Suprapubic skin (tissue), 3 donors: ENCODE results near the gene KIAA0753.

Source experiments
- POLR2A ChIP-seq, 2 donors: fragments of 450-650 bp; IDR thresholded peaks; one replicate each; pipeline ENCODE4 v1.6.1; 2017; ENCODE audit warnings: antibody characterized with exemption in 2 of 2, mild to moderate bottlenecking in 2 of 2, moderate library complexity in 2 of 2
- TF ChIP-seq, protein P1 (sequence below), 2 donors: fragments of 200-600 bp in 1 of 2; fragments of 450-650 bp in 1 of 2; sonication (generic) in 1 of 2; IDR thresholded peaks; one replicate each; pipeline ENCODE4 v1.5.1; 2016 to 2019; ENCODE audit warnings: antibody characterized with exemption in 2 of 2, mild to moderate bottlenecking in 1 of 2, moderate library complexity in 1 of 2

DNA sequence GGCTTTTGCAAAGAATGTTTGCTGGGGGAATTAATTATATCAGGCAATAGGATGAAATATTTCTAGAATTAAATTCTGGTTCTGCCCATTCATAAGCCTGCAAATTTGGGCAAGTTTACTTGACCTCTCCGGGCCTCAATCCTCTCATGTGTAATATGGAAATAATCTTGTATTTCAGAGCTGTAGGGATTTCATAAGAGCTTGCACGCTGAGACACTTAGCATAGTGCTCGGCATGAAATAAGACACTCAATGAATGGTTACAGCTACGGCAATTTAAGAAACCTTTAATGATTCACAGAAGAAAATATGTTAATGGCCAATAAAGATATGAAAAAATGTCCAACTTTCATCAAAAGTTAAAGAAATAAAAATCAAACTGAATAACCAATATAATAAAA is 43.6 kb downstream of the KIAA0753 start:
- TF ChIP-seq, protein P1, sequence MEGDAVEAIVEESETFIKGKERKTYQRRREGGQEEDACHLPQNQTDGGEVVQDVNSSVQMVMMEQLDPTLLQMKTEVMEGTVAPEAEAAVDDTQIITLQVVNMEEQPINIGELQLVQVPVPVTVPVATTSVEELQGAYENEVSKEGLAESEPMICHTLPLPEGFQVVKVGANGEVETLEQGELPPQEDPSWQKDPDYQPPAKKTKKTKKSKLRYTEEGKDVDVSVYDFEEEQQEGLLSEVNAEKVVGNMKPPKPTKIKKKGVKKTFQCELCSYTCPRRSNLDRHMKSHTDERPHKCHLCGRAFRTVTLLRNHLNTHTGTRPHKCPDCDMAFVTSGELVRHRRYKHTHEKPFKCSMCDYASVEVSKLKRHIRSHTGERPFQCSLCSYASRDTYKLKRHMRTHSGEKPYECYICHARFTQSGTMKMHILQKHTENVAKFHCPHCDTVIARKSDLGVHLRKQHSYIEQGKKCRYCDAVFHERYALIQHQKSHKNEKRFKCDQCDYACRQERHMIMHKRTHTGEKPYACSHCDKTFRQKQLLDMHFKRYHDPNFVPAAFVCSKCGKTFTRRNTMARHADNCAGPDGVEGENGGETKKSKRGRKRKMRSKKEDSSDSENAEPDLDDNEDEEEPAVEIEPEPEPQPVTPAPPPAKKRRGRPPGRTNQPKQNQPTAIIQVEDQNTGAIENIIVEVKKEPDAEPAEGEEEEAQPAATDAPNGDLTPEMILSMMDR (IDR thresholded peaks at IDR 0.05), result no peak
- TF ChIP-seq POLR2A (IDR thresholded peaks at IDR 0.05), result no peak
